Sciatic nerve (tissue), 2 donors: ENCODE results near the gene MAP2K5. TPM values are rescaled to one million over a fixed set of nuclear protein-coding genes. Genes with fewer than 3 reads are reported as not detected.

Experiments used
- ATAC-seq: fragments of 200-7000 bp; cut with Tn5 transposase; one replicate; pipeline ENCODE4 v1.9.1; 2020; ENCODE audit warnings: mild to moderate bottlenecking, moderate library complexity
- DNase-seq: peaks from one replicate; pipeline ENCODE4 v3.0.0-alpha.2; 2020; ENCODE audit warnings: low spot score
- intact Hi-C: fragments of 100-400 bp; cut with DNase I; formaldehyde crosslinking; loops from one replicate; pipeline ENCODE4 v1.14.2; 2022
- total RNA-seq: library from RNA; stranded (reverse); fragmentation: NEBNext Ultra II Directional; extraction: Animal tissue kit (Norgen Biotek cat#: 25700); gene quantifications from one replicate; pipeline ENCODE4 v1.2.1, GENCODE V29; 2021
- donor health status: DM: no; HTN: no; CAD: no.
- donor health status: DM: no; HTN: no; CAD: no.

Gene MAP2K5
- total RNA-seq, 1 donor from 2014 or later: 25.2 TPM

- DNase-seq (no peak), ATAC-seq (no peak)
- intact Hi-C loops: no loop called here
Measured at GRCh38 chr15:67824197-67824968, 281.9 kb downstream of the MAP2K5 start.

- intact Hi-C loops: no loop called here
- no peak for ATAC-seq
- peak; percentile 51 for DNase-seq
Measured at GRCh38 chr15:67824976-67825880, 282.7 kb downstream of the MAP2K5 start, which contains the start of gene SKOR1. Gene SKOR1 (plus strand): TSS chr15:67825509. CDS start chr15:67825603, 94 bp downstream.

- peak; percentile 51 for DNase-seq
- intact Hi-C loops: no loop called here
- ATAC-seq: no peak
Measured at GRCh38 chr15:67825881-67826716, 283.6 kb downstream of the MAP2K5 start.

- intact Hi-C loops: no loop called here
- no peak for ATAC-seq
Measured at GRCh38 chr15:67826717-67827561, 284.4 kb downstream of the MAP2K5 start.

GRCh38 chr15:67827562-67828277 lies 285.2 kb downstream of the MAP2K5 start:
- DNase-seq (no peak), ATAC-seq (no peak)
- intact Hi-C loops: no loop called here

More at GRCh38 chr15:67826717-67827561, 284.4 kb downstream of the MAP2K5 start:
- no peak for DNase-seq

GRCh38 chr15:67828278-67828968 lies 285.9 kb downstream of the MAP2K5 start:
- intact Hi-C loops: no loop called here
- DNase-seq (no peak), ATAC-seq (no peak)

GRCh38 chr15:67828969-67829646 lies 286.6 kb downstream of the MAP2K5 start:
- DNase-seq: no peak
- intact Hi-C loops: no loop called here

GRCh38 chr15:67829647-67830504 lies 287.4 kb downstream of the MAP2K5 start:
- no peak for DNase-seq
- intact Hi-C loops: no loop called here
- no peak for ATAC-seq

More at GRCh38 chr15:67828969-67829646, 286.6 kb downstream of the MAP2K5 start:
- ATAC-seq: no peak

- DNase-seq (no peak), ATAC-seq (no peak)
- intact Hi-C loops: no loop called here
Measured at GRCh38 chr15:67831363-67831762, 288.9 kb downstream of the MAP2K5 start.

- no peak for DNase-seq
- ATAC-seq: no peak
- intact Hi-C loops: no loop called here
Measured at GRCh38 chr15:67832031-67832551, 289.6 kb downstream of the MAP2K5 start.

GRCh38 chr15:67832897-67833709 lies 290.6 kb downstream of the MAP2K5 start:
- DNase-seq: peak; percentile 51
- intact Hi-C loops: no loop called here
- no peak for ATAC-seq

GRCh38 chr15:67833710-67834511 lies 291.4 kb downstream of the MAP2K5 start:
- intact Hi-C loops: no loop called here
- ATAC-seq (peak; percentile 29), DNase-seq (peak; percentile 57)

GRCh38 chr15:67834581-67835296 lies 292.2 kb downstream of the MAP2K5 start:
- ATAC-seq: no peak
- no peak for DNase-seq
- intact Hi-C loops: loop anchor here (5.0 kb wide), 2 partner anchors 377 to 887 kb away; no protein-coding TSS in a partner anchor
